CD4-positive, alpha-beta T cell (primary cell): ENCODE results near the gene ANGEL2. TPM values are rescaled to one million over a fixed set of nuclear protein-coding genes. Genes with fewer than 3 reads are reported as not detected.

Experiments used
- ATAC-seq: fragments of 200-7000 bp; cut with Tn5 transposase; one replicate; pipeline ENCODE4 v1.10.0; 2022; ENCODE audit warnings: mild to moderate bottlenecking; ENCODE audit not compliant: poor library complexity
- CTCF ChIA-PET: fragments of 350-600 bp; sonication (Branson Sonifier 250); formaldehyde crosslinking; loops from one replicate; lab custom pipeline; 2021; ENCODE audit warnings: antibody characterized with exemption, inconsistent platforms; lab: Charles Lee
- POLR2A ChIA-PET: fragments of 350-600 bp; sonication (Branson Sonifier 250); formaldehyde crosslinking; loops from one replicate; lab custom pipeline; 2021; ENCODE audit warnings: antibody characterized with exemption, inconsistent platforms; lab: Charles Lee
- DNase-seq, 14 experiments: peaks; one replicate each; pipeline ENCODE4 v3.0.0-alpha.2; 2013 to 2020; ENCODE audit warnings: mixed read lengths in 2 of 14
- H3K27ac ChIP-seq, 2 donors: one replicate each; pipeline versions ENCODE4 v1.5.1 to v1.7.0; 2013; ENCODE audit warnings: low read length in 2 of 2, low read depth in 1 of 2, mild to moderate bottlenecking in 1 of 2
- H3K27me3 ChIP-seq, 2 experiments: 1 replicate in 1 of 2; 2 replicates in 1 of 2; pipeline versions ENCODE4 v1.6.1 to v1.7.0; 2013; ENCODE audit warnings: low read length in 2 of 2, control low read depth in 1 of 2, mild to moderate bottlenecking in 1 of 2, moderate library complexity in 1 of 2; ENCODE audit not compliant: insufficient read depth in 2 of 2, control insufficient read depth in 1 of 2
- H3K36me3 ChIP-seq: one replicate; pipeline ENCODE4 v1.6.1; 2013; ENCODE audit warnings: low read length, control low read depth; ENCODE audit not compliant: insufficient read depth
- H3K4me1 ChIP-seq: one replicate; pipeline ENCODE4 v1.6.1; 2013; ENCODE audit warnings: low read length, control low read depth; ENCODE audit not compliant: insufficient read depth
- H3K4me3 ChIP-seq: one replicate; pipeline ENCODE4 v1.5.1; 2013; ENCODE audit warnings: mild to moderate bottlenecking, low read length, moderate library complexity
- H3K9me3 ChIP-seq, 2 experiments: 1 replicate in 1 of 2; 2 replicates in 1 of 2; pipeline versions ENCODE4 v1.6.1 to v1.7.0; 2013; ENCODE audit warnings: low read length in 2 of 2, mild to moderate bottlenecking in 2 of 2, control low read depth in 1 of 2, moderate library complexity in 1 of 2; ENCODE audit not compliant: control insufficient read depth in 1 of 2, insufficient read depth in 1 of 2
- H3K27ac Mint-ChIP-seq: one replicate; pipeline ENCODE4 v1.8.0; 2020; ENCODE audit warnings: mixed read lengths
- H3K27me3 Mint-ChIP-seq: one replicate; pipeline ENCODE4 v1.8.0; 2021; ENCODE audit warnings: mixed read lengths
- H3K36me3 Mint-ChIP-seq: one replicate; pipeline ENCODE4 v1.8.0; 2021; ENCODE audit warnings: low read depth, mixed read lengths
- H3K4me1 Mint-ChIP-seq: one replicate; pipeline ENCODE4 v1.8.0; 2021; ENCODE audit warnings: low read depth, mixed read lengths
- H3K4me3 Mint-ChIP-seq: one replicate; pipeline ENCODE4 v1.8.0; 2020; ENCODE audit warnings: mild to moderate bottlenecking, mixed read lengths
- H3K9me3 Mint-ChIP-seq: one replicate; pipeline ENCODE4 v1.8.0; 2020; ENCODE audit warnings: mixed read lengths
- intact Hi-C, 2 experiments: fragments of 100-400 bp; cut with DNase I in 1 of 2; cut with micrococcal nuclease in 1 of 2; formaldehyde crosslinking; loops; one replicate each; pipeline versions ENCODE4 v1.15.1 to v1.9.0; 2023 to 2025; cut with DNase I, micrococcal nuclease
- total RNA-seq, 174 experiments: library from RNA in 2 of 174; stranded (reverse) in 2 of 174; gene quantifications; one replicate each; pipeline ENCODE4 v1.2.3 and lab custom pipeline; 2021 to 2026
- TF ChIP-seq, protein P1 (sequence below): fragments of 200-600 bp; IDR thresholded peaks from one replicate; pipeline ENCODE4 v1.8.0; 2022; ENCODE audit warnings: antibody characterized with exemption, mild to moderate bottlenecking

ANGEL2 gene
- total RNA-seq, 2 experiments from 2014 or later = 53.0 to 56.2 TPM

DNA sequence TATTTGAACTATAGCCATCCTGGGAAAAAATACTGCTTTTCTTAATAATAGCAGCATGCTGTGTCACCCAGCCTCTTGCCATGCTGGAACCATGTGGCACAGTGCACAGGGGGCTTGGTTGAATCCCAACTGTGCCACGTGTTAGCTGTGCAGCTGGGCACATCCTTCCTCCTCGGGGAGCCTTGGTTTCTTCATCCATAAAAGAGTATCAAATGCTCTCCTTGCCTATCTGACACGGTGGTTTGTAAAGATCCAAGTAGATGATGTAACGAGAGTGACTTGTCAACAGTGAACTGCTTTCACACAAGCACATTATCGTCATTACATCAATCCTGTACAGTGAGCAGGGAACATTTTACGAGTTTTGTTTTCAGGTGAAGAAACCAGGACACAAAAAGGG lies 41.0 kb downstream of the ANGEL2 start:
- H3K9me3 ChIP-seq = no peaks in the 10 kb centered on the region
- Mint-ChIP-seq H3K27ac (no peak overlapping the region), H3K27me3 (peaks cover 4% of the 10 kb centered on the region), H3K4me1 (no peaks in the 10 kb centered on the region), H3K36me3 (no peaks in the 10 kb centered on the region), H3K4me3 (no peak overlapping the region), H3K9me3 (no peaks in the 10 kb centered on the region)
- H3K4me3 ChIP-seq = no peak overlapping the region
- ATAC-seq (no peak), DNase-seq (no peak)
- intact Hi-C loops = no loop called here
- H3K27me3 ChIP-seq = peaks cover 0 to 8% of the 10 kb centered on the region in 2 experiments
- TF ChIP-seq, protein P1, sequence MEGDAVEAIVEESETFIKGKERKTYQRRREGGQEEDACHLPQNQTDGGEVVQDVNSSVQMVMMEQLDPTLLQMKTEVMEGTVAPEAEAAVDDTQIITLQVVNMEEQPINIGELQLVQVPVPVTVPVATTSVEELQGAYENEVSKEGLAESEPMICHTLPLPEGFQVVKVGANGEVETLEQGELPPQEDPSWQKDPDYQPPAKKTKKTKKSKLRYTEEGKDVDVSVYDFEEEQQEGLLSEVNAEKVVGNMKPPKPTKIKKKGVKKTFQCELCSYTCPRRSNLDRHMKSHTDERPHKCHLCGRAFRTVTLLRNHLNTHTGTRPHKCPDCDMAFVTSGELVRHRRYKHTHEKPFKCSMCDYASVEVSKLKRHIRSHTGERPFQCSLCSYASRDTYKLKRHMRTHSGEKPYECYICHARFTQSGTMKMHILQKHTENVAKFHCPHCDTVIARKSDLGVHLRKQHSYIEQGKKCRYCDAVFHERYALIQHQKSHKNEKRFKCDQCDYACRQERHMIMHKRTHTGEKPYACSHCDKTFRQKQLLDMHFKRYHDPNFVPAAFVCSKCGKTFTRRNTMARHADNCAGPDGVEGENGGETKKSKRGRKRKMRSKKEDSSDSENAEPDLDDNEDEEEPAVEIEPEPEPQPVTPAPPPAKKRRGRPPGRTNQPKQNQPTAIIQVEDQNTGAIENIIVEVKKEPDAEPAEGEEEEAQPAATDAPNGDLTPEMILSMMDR = no peak
- ChIA-PET POLR2A (no interaction called here), CTCF (no interaction called here)
- H3K36me3 ChIP-seq = no peaks in the 10 kb centered on the region
- peaks cover 21% of the 10 kb centered on the region for H3K4me1 ChIP-seq
- H3K27ac ChIP-seq = no peak overlapping the region

DNA sequence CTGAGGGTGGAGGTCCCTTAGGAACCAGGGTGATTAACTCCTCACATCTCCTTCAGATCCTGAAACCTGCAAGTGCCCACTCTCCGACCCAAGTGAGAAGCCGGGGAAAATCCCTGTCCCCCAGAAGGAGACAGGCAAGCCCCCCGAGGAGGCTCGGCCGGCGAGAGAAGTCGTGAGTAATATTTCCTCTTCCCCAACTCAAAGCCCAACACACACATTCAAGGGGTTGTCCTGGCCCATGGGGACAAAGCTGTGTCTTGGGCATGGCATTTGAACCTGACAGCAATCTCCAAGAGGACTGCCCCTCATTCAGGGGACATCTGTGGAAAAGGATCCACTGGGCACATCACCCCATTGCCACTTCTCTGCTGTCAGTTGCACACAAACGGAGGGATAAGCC lies 41.8 kb downstream of the ANGEL2 start:
- intact Hi-C loops = no loop called here
- H3K27ac ChIP-seq = no peak overlapping the region
- DNase-seq = no peak
- H3K9me3 Mint-ChIP-seq = no peaks in the 10 kb centered on the region
- peaks cover 4% of the 10 kb centered on the region for H3K27me3 Mint-ChIP-seq
- H3K4me3 ChIP-seq = no peak overlapping the region
- H3K36me3 ChIP-seq = no peaks in the 10 kb centered on the region
- no peaks in the 10 kb centered on the region for H3K9me3 ChIP-seq
- POLR2A ChIA-PET = no interaction called here
- peaks cover 13% of the 10 kb centered on the region for H3K4me1 ChIP-seq
- TF ChIP-seq, protein P1 = no peak
- no peak overlapping the region for H3K27ac Mint-ChIP-seq
- H3K4me3 Mint-ChIP-seq = no peak overlapping the region
- H3K36me3 Mint-ChIP-seq = no peaks in the 10 kb centered on the region
- CTCF ChIA-PET = no interaction called here
- ATAC-seq = no peak
- H3K27me3 ChIP-seq = peaks cover 0 to 8% of the 10 kb centered on the region in 2 experiments
- no peaks in the 10 kb centered on the region for H3K4me1 Mint-ChIP-seq

DNA sequence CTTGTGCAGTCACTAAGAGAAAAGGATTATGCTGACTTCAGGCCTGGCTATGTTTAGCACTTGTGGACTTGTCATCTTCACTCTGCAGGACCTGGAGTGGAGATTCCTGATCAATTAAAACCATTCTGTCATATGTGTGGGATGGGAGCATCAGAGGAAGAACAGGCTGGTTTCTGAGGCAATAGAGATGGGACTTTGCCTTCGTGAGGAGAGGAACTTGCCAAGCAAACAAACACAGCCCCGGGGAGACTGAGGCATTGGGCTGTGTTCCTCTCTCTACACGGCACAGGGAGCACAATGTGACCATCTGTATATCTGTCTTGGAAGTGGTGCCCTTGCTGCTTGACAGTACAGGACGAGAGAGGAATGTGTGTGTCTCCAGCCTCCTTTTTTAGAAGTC lies 42.2 kb downstream of the ANGEL2 start:
- ChIA-PET POLR2A (no interaction called here), CTCF (no interaction called here)
- no peaks in the 10 kb centered on the region for H3K4me1 Mint-ChIP-seq
- no peaks in the 10 kb centered on the region for H3K36me3 ChIP-seq
- no peaks in the 10 kb centered on the region for H3K36me3 Mint-ChIP-seq
- H3K9me3 Mint-ChIP-seq = no peaks in the 10 kb centered on the region
- no peaks in the 10 kb centered on the region for H3K9me3 ChIP-seq
- intact Hi-C loops = no loop called here
- H3K27ac ChIP-seq = no peak overlapping the region
- H3K4me3 Mint-ChIP-seq = no peak overlapping the region
- H3K27me3 ChIP-seq = peaks cover 0 to 8% of the 10 kb centered on the region in 2 experiments
- H3K4me3 ChIP-seq = no peak overlapping the region
- peaks cover 8% of the 10 kb centered on the region for H3K4me1 ChIP-seq
- H3K27ac Mint-ChIP-seq = no peak overlapping the region
- H3K27me3 Mint-ChIP-seq = peaks cover 4% of the 10 kb centered on the region
- DNase-seq = no peak
- TF ChIP-seq, protein P1 = no peak
- ATAC-seq = no peak
